ENCODE measurements around the gene FUS. TPM values are rescaled to one million over a fixed set of nuclear protein-coding genes. Genes with fewer than 3 reads are reported as not detected.
A peak's percentile ranks its signal among the peaks of the same experiment; 100 is the strongest.

FUS gene
- total and polyA plus RNA-seq, 2 of the 13 experiments (the other 11 are each of a cell fraction or from before 2014, with no cell fraction given): 68.1 to 168 TPM

- 0 out of 2 replicates have a peak, but pooled peaks have one; percentile 52 for TF ChIP-seq NCOR1 (IDR thresholded peaks at IDR 0.05; ENCODE audit: borderline replicate concordance, low read length)
- TF ChIP-seq MYPOP (CRISPR knock-in tag; IDR thresholded peaks at IDR 0.05): 0 out of 2 replicates have a peak, but pooled peaks have one; percentile 6
- TF ChIP-seq KDM2A (CRISPR knock-in tag; IDR thresholded peaks at IDR 0.05; ENCODE audit: borderline replicate concordance, low read depth): 0 out of 2 replicates have a peak, but pooled peaks have one; percentile 23
- TF ChIP-seq DRAP1 (CRISPR knock-in tag; IDR thresholded peaks at IDR 0.05): no peak
- no peak for TF ChIP-seq ZBTB3 (CRISPR knock-in tag; IDR thresholded peaks at IDR 0.05; ENCODE audit: borderline replicate concordance, low read depth)
- no peak for TF ChIP-seq EED (CRISPR knock-in tag; IDR thresholded peaks at IDR 0.05)
- no peak for TF ChIP-seq MED1 (CRISPR knock-in tag; IDR thresholded peaks at IDR 0.05)
- TF ChIP-seq ZNF720 (CRISPR knock-in tag; IDR thresholded peaks at IDR 0.05): no peak
- TF ChIP-seq ESRRA (CRISPR knock-in tag; IDR thresholded peaks at IDR 0.05; ENCODE audit: low read depth): no peak
- TF ChIP-seq ARNT (IDR thresholded peaks at IDR 0.05): no peak
- TF ChIP-seq MTA1 (CRISPR knock-in tag; IDR thresholded peaks at IDR 0.05; ENCODE audit: borderline replicate concordance): no peak; the same call in 1 of the 2 replicates
- TF ChIP-seq TBP (CRISPR knock-in tag; IDR thresholded peaks at IDR 0.05): no peak
- no peak for TF ChIP-seq ZNF180 (CRISPR knock-in tag; IDR thresholded peaks at IDR 0.05; ENCODE audit: borderline replicate concordance, low read depth)
- TF ChIP-seq PITX1 (CRISPR knock-in tag; IDR thresholded peaks at IDR 0.05): no peak
- TF ChIP-seq THAP8 (CRISPR knock-in tag; IDR thresholded peaks at IDR 0.05; ENCODE audit: borderline replicate concordance): no peak
- no peak for TF ChIP-seq NFE2 (CRISPR knock-in tag; IDR thresholded peaks at IDR 0.05)
- TF ChIP-seq SNAPC4 (CRISPR knock-in tag; IDR thresholded peaks at IDR 0.05): no peak
- no peak for TF ChIP-seq ZNF274 (CRISPR knock-in tag; IDR thresholded peaks at IDR 0.05)
- no peak for TF ChIP-seq PRDM4 (CRISPR knock-in tag; IDR thresholded peaks at IDR 0.05; ENCODE audit: borderline replicate concordance)
- peak; percentile 13; the same call in 1 of the 2 replicates for TF ChIP-seq ZFX (CRISPR knock-in tag; IDR thresholded peaks at IDR 0.05; ENCODE audit: low read depth)
- peak; percentile 47; the same call in 1 of the 2 replicates for TF ChIP-seq MYC (CRISPR knock-in tag; IDR thresholded peaks at IDR 0.05; ENCODE audit: borderline replicate concordance)
Observed at GRCh38 chr16:31141489-31142108, 38.3 kb upstream of the FUS start (continued).

Measured in HepG2 (cell line).